ENCODE results near the gene PLPP4.
A peak's percentile ranks its signal among the peaks of the same experiment; 100 is the strongest.
"Not testable (repeated sequence)": the region's sequence is repeated elsewhere in the genome, so short reads cannot be mapped to it uniquely, and the experiment has no call there.

Gene PLPP4

DNA sequence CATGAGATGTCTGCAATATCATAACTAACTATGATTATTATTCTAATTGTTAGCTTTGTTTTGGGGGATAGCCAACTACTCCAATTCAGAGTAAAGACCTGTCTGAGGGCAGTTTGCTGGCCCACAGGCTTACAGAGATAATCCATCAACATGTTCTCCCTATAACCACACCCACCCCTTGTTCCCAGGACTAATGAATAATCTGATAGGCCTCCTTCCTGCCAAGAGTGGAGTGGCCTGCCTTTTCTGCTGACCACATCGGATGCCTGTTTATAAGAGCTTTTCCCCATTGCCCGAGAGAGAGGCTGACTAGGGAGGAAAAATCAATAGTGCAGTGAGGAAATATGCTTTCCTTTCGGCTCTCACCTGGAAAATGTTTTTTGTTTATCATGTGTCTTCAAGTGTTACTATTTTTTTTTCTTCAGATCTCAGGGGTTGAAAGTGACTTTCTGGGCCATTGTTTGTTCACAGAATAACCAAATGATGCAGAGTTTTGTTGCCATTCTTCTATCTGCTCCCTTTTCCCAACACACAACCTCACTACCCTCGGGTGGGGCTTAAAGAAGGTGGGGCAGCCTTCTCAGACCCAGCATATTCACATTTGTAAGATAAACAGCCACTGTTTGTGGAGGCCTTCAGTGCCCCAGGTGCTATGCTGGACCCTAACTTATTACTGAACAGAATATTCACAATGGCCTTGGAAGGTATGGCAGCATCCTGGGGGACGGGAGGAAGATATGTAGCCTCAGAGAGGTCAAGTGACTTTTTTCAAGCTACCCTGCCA is 38.4 kb downstream of the PLPP4 start:
- no peaks in the 10 kb centered on the region for H3K36me3 ChIP-seq
- TF ChIP-seq CTCF (IDR thresholded peaks at IDR 0.05; ENCODE audit: low read depth, low read length) = no peak
- no peak overlapping the region for H3K4me3 ChIP-seq (ENCODE audit: low read depth, low read length)
- H3K27me3 ChIP-seq (ENCODE audit: insufficient read depth, low read depth, severe bottlenecking) = no peaks in the 10 kb centered on the region
- H3K27ac ChIP-seq = peak overlapping the region; percentile 17; the same call in 1 of the 2 replicates
- no peaks in the 10 kb centered on the region for H3K9me3 ChIP-seq (ENCODE audit: severe bottlenecking)
- peak; percentile 60 for DNase-seq

- peaks cover 5% of the 10 kb centered on the region for H3K9me3 ChIP-seq (ENCODE audit: severe bottlenecking)
- peaks cover 10% of the 10 kb centered on the region for H3K36me3 ChIP-seq
- H3K4me3 ChIP-seq (ENCODE audit: low read depth, low read length) = no peak overlapping the region
- H3K27me3 ChIP-seq (ENCODE audit: insufficient read depth, low read depth, severe bottlenecking) = no peaks in the 10 kb centered on the region
- peak overlapping the region; percentile 52 for H3K27ac ChIP-seq
- no peak for TF ChIP-seq CTCF (IDR thresholded peaks at IDR 0.05; ENCODE audit: low read depth, low read length)
- peak; percentile 68 for DNase-seq
Measured at GRCh38 chr10:120499883-120500282, 42.9 kb downstream of the PLPP4 start.

- no peak for TF ChIP-seq CTCF (IDR thresholded peaks at IDR 0.05; ENCODE audit: low read depth, low read length)
- H3K4me3 ChIP-seq (ENCODE audit: low read depth, low read length) = no peak overlapping the region
- no peak for DNase-seq
- peak overlapping the region; percentile 79 for H3K27ac ChIP-seq
- H3K9me3 ChIP-seq (ENCODE audit: severe bottlenecking) = peaks cover 5% of the 10 kb centered on the region
- peaks cover 15% of the 10 kb centered on the region for H3K36me3 ChIP-seq
- no peaks in the 10 kb centered on the region for H3K27me3 ChIP-seq (ENCODE audit: insufficient read depth, low read depth, severe bottlenecking)
Measured at GRCh38 chr10:120503689-120504088, 46.7 kb downstream of the PLPP4 start.

DNA sequence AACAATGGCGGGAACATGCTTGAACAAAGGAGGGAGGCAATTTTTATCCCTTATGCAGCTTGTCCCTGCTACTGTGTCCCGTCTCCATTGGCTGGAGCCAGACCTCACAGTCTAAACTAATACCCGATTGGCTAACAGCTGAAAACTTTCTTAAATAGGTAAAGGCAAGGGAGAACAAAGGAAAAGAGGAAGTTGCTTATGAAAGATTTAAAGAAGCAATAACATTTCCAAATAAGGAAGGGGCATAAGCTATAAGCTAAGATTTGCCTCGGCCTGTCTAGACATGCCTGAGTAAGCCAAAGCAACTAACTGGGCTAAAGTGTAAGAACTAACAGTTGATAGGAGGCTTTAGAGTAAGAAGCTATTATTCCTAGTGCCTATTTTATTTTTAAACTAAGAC is 47.2 kb downstream of the PLPP4 start:
- peak overlapping the region; percentile 79 for H3K27ac ChIP-seq
- H3K9me3 ChIP-seq (ENCODE audit: severe bottlenecking); H3K4me3 ChIP-seq (ENCODE audit: low read depth, low read length); H3K27me3 ChIP-seq (ENCODE audit: insufficient read depth, low read depth, severe bottlenecking): not testable (repeated sequence)
- DNase-seq = peak; percentile 46
- peaks cover 15% of the 10 kb centered on the region for H3K36me3 ChIP-seq

DNA sequence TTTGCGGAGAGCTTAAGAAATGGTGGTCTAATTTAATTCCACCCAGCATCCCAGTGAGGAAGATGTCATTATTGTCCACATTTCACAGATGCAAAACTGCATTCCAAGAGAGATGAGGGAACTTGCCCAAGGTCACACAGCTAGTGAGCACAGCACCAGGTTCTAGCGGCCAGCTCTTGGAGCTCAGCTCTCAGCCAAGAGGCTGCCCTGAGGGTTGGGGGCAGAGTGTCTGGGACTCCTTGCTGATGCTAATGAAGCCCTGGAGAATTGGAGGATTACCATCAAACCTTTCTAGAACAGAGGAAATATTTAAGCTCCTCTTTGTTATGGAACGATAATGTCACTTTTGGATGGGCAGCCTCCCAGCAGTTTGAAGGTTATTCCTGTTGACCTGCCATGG is 48.0 kb downstream of the PLPP4 start:
- no peak overlapping the region for H3K4me3 ChIP-seq (ENCODE audit: low read depth, low read length)
- DNase-seq = no peak
- peak overlapping the region; percentile 79 for H3K27ac ChIP-seq
- no peak for TF ChIP-seq CTCF (IDR thresholded peaks at IDR 0.05; ENCODE audit: low read depth, low read length)
- peaks cover 5% of the 10 kb centered on the region for H3K9me3 ChIP-seq (ENCODE audit: severe bottlenecking)
- peaks cover 15% of the 10 kb centered on the region for H3K36me3 ChIP-seq
- no peaks in the 10 kb centered on the region for H3K27me3 ChIP-seq (ENCODE audit: insufficient read depth, low read depth, severe bottlenecking)

GRCh38 chr10:120505866-120506265 is 48.8 kb downstream of the PLPP4 start:
- Histone ChIP-seq H3K36me3 (peaks cover 15% of the 10 kb centered on the region), H3K27ac (no peak overlapping the region; the same call in 1 of the 2 replicates), H3K9me3 (ENCODE audit: severe bottlenecking) (peaks cover 5% of the 10 kb centered on the region), H3K4me3 (ENCODE audit: low read depth, low read length) (no peak overlapping the region), H3K27me3 (ENCODE audit: insufficient read depth, low read depth, severe bottlenecking) (no peaks in the 10 kb centered on the region)
- TF ChIP-seq CTCF (IDR thresholded peaks at IDR 0.05; ENCODE audit: low read depth, low read length) = no peak
- no peak for DNase-seq
